Breast epithelium (tissue), 3 donors: ENCODE measurements around the gene ANXA5.

Experiments used
- POLR2AphosphoS5 ChIP-seq, 3 donors: sonication (generic); formaldehyde crosslinking; IDR thresholded peaks; one replicate each; pipeline ENCODE4 v1.6.1; 2017; ENCODE audit warnings: antibody characterized with exemption in 3 of 3
- TF ChIP-seq, protein P1 (sequence below), 3 donors: fragments of 450-650 bp; IDR thresholded peaks; one replicate each; pipeline ENCODE4 v1.5.1; 2016 to 2017; ENCODE audit warnings: antibody characterized with exemption in 3 of 3, mild to moderate bottlenecking in 3 of 3, moderate library complexity in 3 of 3

DNA sequence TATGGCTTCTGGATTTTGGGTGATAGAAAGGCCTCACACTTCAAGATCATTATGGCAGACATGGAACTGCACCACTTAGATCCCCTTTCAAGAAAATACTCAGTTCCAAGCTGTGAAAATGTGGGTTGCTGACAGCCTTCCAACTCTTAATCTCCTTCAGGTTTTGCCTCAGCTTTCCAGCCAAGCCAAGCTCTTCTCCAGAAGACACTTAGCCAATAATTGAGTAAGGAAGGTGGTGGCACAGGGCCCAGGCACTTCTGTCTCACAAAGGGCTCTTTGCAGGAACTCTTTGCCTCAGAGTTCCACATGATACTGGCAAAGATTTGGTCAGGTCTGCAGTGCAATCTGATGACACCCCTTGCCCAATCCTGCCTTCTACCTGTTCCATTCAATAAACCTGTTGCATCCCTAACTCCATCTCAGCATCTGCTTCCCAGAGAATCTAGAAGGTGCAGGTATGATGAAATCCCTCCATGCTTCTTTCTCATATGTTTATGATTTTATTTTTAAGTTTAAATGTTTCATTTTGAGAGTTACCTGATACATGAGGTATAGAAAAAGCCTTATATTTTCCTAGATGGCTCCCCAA is 30.6 kb downstream of the ANXA5 start:
- no peak for TF ChIP-seq POLR2AphosphoS5 (IDR thresholded peaks at IDR 0.05)
- TF ChIP-seq, protein P1, sequence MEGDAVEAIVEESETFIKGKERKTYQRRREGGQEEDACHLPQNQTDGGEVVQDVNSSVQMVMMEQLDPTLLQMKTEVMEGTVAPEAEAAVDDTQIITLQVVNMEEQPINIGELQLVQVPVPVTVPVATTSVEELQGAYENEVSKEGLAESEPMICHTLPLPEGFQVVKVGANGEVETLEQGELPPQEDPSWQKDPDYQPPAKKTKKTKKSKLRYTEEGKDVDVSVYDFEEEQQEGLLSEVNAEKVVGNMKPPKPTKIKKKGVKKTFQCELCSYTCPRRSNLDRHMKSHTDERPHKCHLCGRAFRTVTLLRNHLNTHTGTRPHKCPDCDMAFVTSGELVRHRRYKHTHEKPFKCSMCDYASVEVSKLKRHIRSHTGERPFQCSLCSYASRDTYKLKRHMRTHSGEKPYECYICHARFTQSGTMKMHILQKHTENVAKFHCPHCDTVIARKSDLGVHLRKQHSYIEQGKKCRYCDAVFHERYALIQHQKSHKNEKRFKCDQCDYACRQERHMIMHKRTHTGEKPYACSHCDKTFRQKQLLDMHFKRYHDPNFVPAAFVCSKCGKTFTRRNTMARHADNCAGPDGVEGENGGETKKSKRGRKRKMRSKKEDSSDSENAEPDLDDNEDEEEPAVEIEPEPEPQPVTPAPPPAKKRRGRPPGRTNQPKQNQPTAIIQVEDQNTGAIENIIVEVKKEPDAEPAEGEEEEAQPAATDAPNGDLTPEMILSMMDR (IDR thresholded peaks at IDR 0.05), result no peak
